ENCODE data around the gene EFCAB14. TPM values are rescaled to one million over a fixed set of nuclear protein-coding genes. Genes with fewer than 3 reads are reported as not detected.
A peak's percentile ranks its signal among the peaks of the same experiment; 100 is the strongest.
"Not testable (repeated sequence)": the region's sequence is repeated elsewhere in the genome, so short reads cannot be mapped to it uniquely, and the experiment has no call there.

EFCAB14 gene
- total RNA-seq, 1 experiment from 2014 or later: 43.0 TPM

DNA sequence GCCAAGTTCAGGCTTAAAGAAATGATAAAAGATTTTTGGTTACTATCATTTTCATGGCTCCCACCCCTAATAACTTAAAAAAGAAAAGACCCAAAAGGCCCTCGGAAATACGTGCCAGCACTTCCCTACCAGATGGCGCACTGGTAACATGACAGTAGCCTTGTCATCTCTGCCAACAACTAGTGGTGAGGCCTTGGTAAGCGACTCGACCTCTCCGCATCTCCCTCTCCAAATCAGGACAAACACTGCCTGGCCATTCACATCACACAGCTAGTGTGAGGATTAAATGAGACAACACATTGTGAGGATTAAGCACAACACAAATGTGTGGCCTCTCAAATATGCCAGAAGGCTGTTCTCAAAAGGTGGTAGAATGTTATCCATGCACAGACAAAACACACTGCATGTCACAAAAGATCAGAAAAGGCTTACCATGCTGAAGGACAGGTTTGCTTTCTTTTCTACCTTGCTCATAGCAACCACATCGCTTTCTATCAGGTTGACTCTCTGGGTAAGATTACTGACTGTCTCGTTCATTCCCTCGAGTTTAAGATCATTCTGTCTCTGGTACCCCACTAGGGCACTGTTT lies 30.9 kb downstream of the EFCAB14 start:
- no peak for DNase-seq (ENCODE audit: extremely low read depth, low read depth)

DNA sequence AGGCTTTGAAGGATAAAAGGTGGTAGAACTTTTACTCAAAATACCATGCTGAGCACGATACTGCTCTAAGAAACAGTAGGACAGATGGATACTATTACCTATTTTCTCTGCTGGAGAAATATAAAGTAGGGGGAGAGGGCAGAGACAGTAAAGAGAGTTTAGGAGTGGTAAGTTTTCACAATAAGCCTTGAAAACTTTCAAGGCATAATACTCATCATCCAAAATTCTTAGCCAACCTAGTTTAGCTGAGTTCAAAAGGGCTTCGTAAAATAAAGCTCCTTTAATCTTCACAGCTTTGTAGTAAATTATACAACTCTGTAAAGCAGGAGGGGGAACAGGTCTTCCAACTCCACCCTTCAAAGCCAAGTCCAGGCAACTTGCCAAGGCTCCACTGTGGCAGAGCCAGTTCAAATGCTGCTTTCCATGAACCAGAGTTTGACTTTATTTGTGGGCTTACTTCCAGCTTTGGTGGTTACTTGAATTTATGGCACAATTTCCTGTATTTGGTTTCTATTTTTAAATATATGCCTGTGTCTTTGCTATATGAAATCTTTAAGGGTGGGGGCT lies 31.7 kb downstream of the EFCAB14 start:
- DNase-seq (ENCODE audit: extremely low read depth, low read depth): no peak

DNA sequence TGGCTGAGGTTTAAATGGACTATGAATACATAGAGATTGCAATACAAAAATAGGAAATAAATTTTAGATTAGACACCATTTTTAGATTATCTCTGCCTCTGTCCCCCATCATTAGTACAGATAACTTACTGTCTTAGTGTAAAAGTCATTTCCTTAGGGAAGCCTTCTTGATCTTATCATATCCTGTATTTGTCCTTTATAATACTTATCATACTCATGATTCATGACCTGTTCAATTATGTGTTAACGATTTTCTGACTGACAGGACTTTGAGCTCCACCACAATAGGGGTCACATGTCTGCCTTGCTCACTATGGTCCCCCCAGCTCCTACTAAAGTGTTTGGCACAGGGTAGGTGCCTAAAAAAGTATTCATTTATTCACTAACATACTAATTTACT lies 32.7 kb downstream of the EFCAB14 start:
- DNase-seq (ENCODE audit: extremely low read depth, low read depth): no peak

DNA sequence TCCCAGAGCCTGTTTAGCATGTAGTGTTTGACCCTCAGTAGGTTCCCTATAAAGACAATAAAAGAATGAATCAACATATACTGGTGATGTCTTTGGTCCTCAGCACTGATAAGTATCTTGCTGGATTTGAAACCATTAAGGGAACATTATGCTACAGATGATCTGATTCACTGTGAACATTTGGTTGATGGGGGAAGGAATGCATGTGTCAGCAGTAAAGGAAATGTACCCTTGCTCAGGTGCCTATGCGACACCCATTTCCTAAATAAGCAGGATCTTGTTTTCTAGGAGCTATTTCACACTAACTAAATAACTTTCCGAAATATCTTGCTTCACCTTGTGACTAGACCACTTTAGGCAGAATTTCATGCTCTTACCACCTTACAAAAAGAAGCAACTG lies 34.2 kb downstream of the EFCAB14 start:
- no peak for DNase-seq (ENCODE audit: extremely low read depth, low read depth)

DNA sequence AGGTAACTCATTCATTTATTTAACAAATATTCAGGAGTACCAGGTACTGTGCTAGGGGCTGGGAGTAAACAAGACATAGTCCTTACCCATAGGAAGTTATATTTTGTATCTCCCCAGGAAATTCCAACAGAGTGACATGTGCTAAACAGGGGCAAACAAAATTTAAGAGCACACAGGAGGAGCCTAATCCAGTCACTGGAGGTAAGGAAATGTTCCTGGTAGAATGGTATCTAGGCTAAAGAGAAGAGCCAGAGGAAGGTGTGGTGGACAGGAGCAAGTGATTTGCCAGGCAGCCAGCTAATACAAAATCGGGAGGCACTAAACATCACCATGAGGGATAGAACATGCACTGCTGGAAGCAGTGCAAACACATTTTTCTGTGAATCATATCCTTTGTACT lies 36.9 kb downstream of the EFCAB14 start:
- DNase-seq (ENCODE audit: extremely low read depth, low read depth): no peak

DNA sequence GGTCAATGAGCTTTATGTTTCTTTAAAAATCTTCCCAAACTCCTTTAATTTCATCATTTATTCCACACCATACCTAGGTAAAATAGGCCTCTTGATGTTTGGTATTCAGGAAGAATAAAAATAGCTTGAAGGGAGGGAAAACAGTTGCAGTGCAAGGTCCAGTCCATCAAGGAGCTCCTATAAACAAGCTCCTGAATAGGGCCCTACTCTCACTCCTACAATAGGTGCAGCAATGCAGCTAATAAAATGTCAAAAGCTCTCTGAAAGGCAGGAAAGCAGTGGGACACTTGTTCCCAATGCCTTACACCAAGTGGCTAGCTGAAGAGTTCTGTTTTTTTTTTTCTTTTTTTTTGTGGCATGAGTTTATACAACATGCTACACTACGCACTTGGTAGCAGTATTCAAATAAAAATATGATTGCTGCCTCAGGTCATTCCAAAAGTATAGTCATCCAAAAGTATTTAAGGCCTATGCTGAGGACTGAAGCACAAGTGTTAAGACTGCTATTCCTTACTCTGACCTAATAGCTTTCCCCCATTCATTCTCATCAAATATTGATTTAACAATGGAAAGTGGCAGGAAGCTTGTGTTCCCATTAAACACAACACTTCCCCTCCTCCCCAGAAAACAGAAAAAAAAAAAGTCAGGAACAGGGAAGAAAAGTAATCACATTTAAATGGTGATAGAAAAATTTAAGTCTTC lies 37.4 kb downstream of the EFCAB14 start:
- DNase-seq (ENCODE audit: extremely low read depth, low read depth): no peak

DNA sequence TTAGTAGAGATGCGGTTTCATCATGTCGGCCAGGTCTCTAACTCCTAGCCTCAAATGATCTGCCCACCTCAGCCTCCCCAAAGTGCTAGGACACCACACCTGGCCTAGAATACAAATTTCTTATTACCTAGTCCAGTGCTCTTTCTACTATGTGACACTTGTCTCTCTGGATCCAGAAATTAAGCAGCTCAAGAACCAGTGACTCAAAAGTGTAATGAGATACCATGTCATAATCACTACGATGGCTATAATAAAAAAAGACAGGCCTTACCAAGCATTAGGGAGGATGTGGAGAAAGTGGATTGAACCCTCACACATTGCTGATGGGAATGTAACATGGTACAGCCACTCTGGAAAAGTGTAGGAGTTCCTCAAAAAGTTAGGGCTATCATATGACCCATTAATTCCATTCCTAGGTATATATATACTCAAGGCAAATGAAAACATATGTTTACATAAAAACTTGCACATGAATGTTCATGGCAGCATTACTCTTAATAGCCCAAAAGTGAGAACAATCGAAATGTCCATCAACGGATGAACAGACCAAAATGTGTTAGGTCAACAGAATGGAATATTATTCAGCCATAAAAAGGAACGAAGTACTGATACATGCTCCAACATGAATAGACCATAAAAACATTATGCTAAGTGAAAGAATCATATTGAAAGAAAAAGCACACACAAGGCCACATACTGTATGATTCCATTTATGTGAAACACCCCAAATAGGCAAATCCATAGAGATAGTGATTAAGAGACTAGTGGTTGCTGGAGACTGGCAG lies 38.9 kb downstream of the EFCAB14 start:
- DNase-seq (ENCODE audit: extremely low read depth, low read depth): no peak

DNA sequence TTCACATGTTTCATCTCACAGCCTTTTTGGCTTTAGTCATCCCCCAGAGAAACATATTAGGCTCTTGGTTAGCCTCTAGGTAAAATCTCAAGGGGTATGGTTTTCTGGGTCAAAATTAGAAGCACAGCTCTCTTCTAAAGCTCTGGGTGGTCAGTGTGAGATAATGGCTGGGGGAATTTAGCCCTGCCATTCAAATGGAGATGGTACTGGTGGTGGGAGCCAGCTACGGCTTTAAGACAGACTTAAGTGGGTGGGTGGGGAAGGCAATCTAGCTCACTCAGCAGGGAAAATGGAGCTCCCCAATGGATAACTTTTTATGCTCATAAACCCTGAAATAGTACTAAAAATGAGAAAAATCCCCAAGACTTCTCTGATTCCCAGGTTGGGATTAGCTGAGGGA lies 41.6 kb downstream of the EFCAB14 start:
- DNase-seq (ENCODE audit: extremely low read depth, low read depth): no peak

DNA sequence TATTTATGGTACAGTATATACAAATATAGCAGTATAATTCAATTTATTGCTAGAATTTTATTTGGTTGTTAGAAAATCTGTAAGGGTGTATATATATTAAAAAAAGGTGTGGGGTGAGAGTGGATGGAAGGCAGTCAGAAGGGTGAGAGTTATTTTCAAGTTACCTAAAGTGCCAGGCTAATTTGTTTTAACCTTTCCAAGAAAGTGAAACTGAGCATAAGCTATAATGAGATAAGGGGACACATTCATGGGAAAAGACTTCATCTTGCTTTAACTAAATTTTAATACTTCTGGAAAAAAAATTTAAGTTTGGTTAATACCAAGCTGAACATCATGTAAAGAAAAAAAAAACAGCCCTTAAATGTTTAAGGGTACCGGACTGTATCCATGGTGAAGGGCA lies 42.4 kb downstream of the EFCAB14 start:
- DNase-seq (ENCODE audit: extremely low read depth, low read depth): no peak

DNA sequence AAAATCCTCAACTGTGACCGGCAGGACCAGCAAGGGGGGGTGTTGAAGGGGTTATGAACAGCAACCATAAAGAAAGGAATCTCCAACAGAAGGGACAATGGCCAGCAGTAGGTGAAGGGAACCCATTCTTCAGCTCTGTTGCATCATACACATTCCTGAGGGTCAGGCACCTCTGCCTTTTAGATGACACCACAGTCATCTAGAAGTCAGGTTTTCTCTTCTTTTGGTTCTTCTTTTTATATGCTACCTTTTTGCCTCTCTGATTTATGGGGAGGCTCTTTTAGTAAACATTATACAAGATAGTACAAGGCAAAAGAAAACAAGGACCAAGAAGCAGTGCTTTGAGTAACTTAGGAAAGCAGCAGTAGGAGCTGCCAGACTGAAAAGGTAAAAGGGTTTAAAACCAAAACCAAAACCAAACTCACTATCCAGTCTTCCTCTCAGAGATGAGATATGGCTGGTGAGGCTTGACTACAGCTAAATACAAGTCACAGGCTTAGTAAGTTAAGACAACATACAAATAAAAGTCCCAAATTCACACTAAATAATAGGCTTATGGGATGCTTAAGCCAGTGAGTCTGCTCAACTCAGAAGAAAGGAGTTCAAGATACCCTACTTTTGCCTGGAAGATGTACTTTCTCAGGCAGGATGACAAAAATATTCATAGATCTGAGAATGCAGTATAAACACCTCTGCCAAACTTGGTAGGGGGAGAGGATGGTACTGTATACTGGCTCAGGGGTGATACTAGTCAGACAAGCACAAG lies 43.2 kb downstream of the EFCAB14 start:
- DNase-seq (ENCODE audit: extremely low read depth, low read depth): no peak

DNA sequence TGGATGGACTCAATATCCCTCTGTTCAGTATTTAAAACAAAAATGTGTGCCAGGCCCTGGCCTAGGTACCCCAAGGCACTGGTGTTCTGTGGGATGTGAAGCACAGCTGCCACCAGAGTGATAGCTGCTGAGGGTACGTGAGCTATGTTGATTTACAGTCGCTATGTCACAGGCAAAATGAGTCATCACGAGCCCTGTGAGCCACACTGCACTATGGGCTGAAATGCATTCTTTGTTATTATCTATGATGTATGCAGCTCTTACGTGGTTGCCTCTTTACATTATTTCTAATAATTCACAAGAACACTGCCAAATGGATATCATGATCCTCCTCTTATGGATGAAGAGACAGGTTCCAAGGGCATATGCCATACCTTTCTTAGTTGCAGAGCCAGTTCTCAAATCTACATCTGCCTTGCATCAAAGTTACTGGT lies 45.1 kb downstream of the EFCAB14 start:
- no peak for DNase-seq (ENCODE audit: extremely low read depth, low read depth)

DNA sequence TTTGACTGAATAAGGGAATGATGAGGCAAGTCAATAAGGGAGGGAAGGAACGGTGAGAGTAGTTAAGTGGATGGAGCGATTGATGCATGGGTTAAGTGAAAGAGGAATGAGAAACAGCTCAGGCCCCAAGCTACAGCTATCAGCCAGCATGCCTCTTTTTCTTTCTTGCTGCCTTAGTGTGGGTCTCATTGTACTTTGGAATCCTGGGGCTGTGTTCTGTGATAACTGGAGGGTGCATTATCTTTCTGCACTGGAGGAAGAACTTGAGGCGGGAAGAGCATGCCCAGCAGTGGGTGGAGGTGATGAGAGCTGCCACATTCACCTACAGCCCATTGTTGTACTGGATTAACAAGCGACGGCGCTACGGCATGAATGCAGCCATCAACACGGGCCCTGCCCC lies 46.2 kb downstream of the EFCAB14 start:
- DNase-seq (ENCODE audit: extremely low read depth, low read depth): no peak

DNA sequence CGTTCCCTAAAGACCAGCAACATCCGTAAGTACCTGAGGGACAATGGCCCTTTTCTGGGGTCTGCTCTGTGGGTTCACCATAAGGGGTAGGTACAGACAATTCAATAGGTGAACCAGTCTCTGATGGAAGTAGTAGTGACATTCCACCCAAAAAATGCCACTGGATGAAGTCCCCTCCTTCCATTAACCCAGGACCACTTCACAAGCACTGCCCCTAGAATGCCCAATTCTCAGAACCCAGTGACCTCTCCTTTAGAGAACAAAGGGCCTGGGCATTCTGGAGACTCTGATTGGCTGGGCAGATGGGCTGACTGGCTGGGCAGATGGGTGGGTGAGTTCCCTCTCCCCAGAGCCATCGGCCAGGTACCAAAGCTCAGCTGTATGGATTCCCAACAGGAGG lies 47.4 kb downstream of the EFCAB14 start, which contains the start of gene TEX38:
TEX38 (plus strand) TSS at position 301 of the 400 bp plus-strand sequence; CDS start at position 382, 81 bp downstream.
- DNase-seq (ENCODE audit: extremely low read depth, low read depth): no peak

DNA sequence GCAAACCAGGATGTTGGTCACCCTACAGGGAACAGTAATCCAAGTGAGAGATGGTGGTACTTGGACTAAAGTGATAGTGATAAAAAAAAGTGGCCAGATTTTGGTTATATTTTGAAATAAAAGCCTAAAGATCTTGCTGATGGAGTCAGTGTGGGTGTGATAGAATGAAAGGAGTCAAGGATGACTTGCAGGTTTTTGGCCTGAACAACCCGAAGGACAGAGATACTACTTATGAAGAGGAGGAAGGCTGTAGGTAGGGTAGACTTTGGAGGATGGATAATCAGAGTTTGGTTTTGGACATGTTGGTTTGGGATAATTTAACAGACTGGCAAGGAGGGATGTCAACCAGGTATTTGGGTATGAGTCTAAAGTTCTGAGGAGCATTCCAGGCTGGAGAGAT lies 48.8 kb downstream of the EFCAB14 start:
- no peak for DNase-seq (ENCODE audit: extremely low read depth, low read depth)

DNA sequence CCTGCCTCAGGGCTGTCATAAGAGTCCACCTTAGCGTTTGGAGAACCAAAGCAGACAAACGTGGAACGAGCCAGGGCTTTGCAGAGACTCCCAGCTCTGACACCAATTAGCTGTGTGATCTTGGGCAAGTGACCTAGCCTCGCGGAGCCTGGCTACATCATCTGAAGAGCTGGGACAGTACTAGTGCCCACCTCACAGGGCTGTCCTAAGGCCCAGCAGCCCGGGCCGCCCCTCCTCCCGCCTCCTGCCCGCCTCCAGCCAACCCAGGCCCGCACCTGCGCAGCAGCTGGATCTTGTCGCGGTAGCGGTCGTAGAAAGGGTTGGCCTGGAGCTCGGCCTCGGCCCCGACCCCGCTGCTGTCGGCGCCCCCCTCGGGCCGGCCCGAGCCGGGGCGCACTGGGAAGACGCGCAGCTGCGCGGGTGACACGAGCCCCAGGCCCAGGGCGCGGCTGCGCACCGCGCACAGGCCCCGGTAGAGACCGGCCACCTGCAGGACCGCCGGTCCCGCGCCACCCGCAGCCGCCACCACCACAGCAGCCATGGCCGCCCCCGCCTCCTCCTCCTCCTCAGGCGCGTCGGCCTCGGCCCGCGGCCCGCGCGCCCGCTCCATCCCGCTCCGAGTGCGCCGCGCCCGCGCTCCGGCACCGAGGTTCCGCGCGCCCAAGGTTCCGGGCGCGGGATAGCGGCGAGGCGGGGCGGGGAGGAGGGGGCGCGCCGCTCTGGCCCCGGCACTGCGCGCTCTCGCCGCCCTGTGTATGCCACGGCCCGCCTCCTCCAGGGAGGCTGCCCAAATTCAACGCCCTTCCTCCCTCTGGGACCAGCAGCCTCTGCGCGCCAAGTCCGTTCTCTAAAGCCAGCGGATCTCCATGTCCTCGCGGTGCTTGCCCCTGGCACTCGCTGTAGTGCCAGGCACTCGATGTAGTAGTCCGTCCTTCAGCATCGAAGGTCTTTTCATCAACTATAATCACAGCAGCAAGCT lies 50.8 kb downstream of the EFCAB14 start, which contains the start of gene ATPAF1:
ATPAF1 (minus strand) TSS at position 583 of the 979 bp plus-strand sequence; CDS start at position 541, 42 bp downstream.
- DNase-seq (ENCODE audit: extremely low read depth, low read depth): peak; percentile 61

DNA sequence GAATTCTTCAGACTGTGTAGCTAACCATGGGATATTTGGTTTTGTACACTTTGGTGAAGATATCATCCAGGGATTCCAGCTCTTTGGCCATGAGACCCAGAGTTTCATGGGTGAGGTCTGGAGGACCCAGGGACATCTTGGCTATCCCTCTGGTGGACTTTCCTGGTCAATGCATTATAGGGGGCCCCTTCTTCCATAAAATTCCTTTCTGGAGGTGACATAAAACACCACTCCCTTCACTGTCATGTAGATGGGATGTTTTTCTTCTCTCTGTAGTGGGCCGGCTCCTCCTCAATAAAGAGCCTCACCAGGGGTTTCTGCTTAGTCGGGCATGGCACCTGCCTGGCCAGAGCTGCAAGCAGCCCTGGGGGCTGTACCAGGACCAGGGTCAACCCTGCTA lies 52.9 kb downstream of the EFCAB14 start:
- DNase-seq (ENCODE audit: extremely low read depth, low read depth): no peak

DNA sequence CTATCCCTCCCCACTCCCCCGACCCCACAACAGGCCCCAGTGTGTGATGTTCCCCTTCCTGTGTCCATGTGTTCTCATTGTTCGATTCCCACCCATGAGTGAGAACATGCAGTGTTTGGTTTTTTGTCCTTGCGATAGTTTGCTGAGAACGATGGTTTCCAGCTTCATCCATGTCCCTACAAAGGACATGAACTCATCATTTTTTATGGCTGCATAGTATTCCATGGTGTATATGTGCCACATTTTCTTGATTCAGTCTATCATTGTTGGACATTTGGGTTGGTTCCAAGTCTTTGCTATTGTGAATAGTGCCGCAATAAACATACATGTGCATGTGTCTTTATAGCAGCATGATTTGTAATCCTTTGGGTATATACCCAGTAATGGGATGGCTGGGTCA lies 56.0 kb downstream of the EFCAB14 start:
- DNase-seq (ENCODE audit: extremely low read depth, low read depth): not testable (repeated sequence)

DNA sequence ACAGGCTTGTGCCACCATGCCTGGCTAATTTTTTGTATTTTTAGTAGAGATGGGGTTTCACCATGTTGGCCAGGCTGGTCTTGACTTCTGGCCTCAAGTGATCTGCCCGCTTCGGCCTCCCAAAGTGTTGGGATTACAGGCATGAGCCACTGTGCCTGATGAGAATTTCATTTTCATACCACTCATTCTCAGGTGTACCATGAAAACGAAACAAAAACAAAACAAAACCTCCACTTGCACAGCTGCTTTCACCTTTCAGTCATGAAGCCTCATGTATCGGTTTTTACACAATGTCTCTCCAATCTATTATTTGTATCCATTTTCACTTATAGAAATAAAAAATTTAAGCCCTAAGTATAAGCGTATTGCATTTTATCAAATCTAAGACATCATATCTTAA lies 58.8 kb downstream of the EFCAB14 start:
- DNase-seq (ENCODE audit: extremely low read depth, low read depth): not testable (repeated sequence)

DNA sequence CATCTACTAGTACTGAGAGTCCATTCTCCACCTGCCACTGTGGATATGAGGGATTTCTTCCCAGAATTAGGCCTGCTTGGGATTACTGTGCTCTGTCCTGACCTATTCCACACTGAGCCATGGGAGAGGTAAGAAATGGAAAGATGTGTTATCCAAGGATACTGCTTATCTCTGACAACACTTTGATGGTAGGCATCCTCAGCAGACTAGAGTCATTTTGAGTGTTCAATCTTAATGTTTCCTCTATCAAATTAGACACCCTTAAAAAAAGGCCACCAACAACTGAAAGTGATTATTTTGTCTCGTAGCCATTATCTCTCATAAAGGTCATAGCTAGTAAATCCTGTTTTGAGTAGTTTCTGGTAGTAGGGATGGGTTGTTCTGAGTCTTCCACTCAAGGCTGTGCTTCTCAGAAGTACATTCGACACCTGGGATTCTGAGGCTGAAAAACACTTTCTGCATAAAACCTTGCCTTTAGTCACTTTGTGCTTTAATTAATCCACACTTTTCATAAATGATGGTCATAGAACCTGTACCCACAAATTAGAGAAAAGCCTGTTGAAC lies 59.5 kb downstream of the EFCAB14 start:
- DNase-seq (ENCODE audit: extremely low read depth, low read depth): no peak

Measured in NCI-H460 (cell line).